Fibroblast of lung (primary cell): ENCODE results near the gene SMG6. TPM values are rescaled to one million over a fixed set of nuclear protein-coding genes. Genes with fewer than 3 reads are reported as not detected.

Experiments
- DNase-seq, 2 donors: peaks; one replicate each; pipeline versions ENCODE4 v3.0.0 to v3.0.0-alpha.2; 2010; ENCODE audit warnings: low read depth in 2 of 2
- H2AFZ ChIP-seq: 2 replicates; pipeline ENCODE4 v1.5.1; 2012; ENCODE audit warnings: low read length, control low read depth, inconsistent platforms
- H3K27ac ChIP-seq: 2 replicates; pipeline ENCODE4 v1.5.1; 2011; ENCODE audit warnings: low read length, control low read depth; ENCODE audit not compliant: insufficient read depth
- H3K27me3 ChIP-seq: 2 replicates; pipeline ENCODE4 v1.5.1; 2011; ENCODE audit warnings: mild to moderate bottlenecking, low read length; ENCODE audit not compliant: control insufficient read depth, insufficient read depth
- H3K36me3 ChIP-seq: 2 replicates; pipeline ENCODE4 v1.5.1; 2011; ENCODE audit warnings: low read length; ENCODE audit not compliant: control insufficient read depth, insufficient read depth
- H3K4me1 ChIP-seq: 2 replicates; pipeline ENCODE4 v1.5.1; 2011; ENCODE audit warnings: low read length; ENCODE audit not compliant: control insufficient read depth, insufficient read depth; ENCODE audit errors: extremely low read depth
- H3K4me2 ChIP-seq: 2 replicates; pipeline ENCODE4 v1.5.1; 2011; ENCODE audit warnings: low read length, control low read depth; ENCODE audit not compliant: insufficient read depth; ENCODE audit errors: extremely low read depth
- H3K4me3 ChIP-seq, 4 experiments: fragments of 200-600 bp in 1 of 4; sonication (generic) in 1 of 4; replicated peaks in 1 of 4; 2 replicates each; pipeline ENCODE4 v1.5.1; 2011 to 2016; ENCODE audit warnings: low read length in 4 of 4, low read depth in 3 of 4, mild to moderate bottlenecking in 3 of 4, control low read depth in 2 of 4, inconsistent platforms in 1 of 4, mixed read lengths in 1 of 4; ENCODE audit not compliant: insufficient read depth in 1 of 4; ENCODE audit errors: control extremely low read depth in 1 of 4
- H3K79me2 ChIP-seq: 2 replicates; pipeline ENCODE4 v1.5.1; 2012; ENCODE audit warnings: mild to moderate bottlenecking, low read length, inconsistent platforms; ENCODE audit not compliant: control insufficient read depth, insufficient read depth
- H3K9ac ChIP-seq: 2 replicates; pipeline ENCODE4 v1.5.1; 2011; ENCODE audit warnings: mild to moderate bottlenecking, low read length, control low read depth; ENCODE audit not compliant: insufficient read depth
- H3K9me3 ChIP-seq: 2 replicates; pipeline ENCODE4 v1.5.1; 2012; ENCODE audit warnings: low read depth, low read length; ENCODE audit not compliant: control insufficient read depth, insufficient read depth
- H4K20me1 ChIP-seq: 2 replicates; pipeline ENCODE4 v1.5.1; 2011; ENCODE audit warnings: low read length; ENCODE audit not compliant: control insufficient read depth, insufficient read depth; ENCODE audit errors: extremely low read depth
- CTCF ChIP-seq, 2 donors: IDR thresholded peaks in 1 of 2; conservative IDR thresholded peaks in 1 of 2; 1 replicate in 1 of 2; 2 replicates in 1 of 2; pipeline ENCODE4 v1.5.1; 2011 to 2012; ENCODE audit warnings: low read length in 2 of 2, control low read depth in 1 of 2, inconsistent platforms in 1 of 2, low read depth in 1 of 2, mild to moderate bottlenecking in 1 of 2
- EZH2 ChIP-seq: IDR thresholded peaks from 2 replicates; pipeline ENCODE4 v1.5.1; 2012; ENCODE audit warnings: low read length, control low read depth, mild to moderate bottlenecking; ENCODE audit errors: missing control alignments
- polyA plus RNA-seq, 2 donors: library from polyadenylated mRNA; depleted of rRNA in 1 of 2; stranded (reverse) in 1 of 2; unstranded in 1 of 2; fragments of >200 nt; gene quantifications; 2 replicates each; pipeline ENCODE4 v1.2.1, GENCODE V29; 2011 to 2012; ENCODE audit warnings: missing spikeins in 1 of 2
- total RNA-seq: library from RNA; depleted of rRNA; stranded (reverse); fragments of >200 nt; gene quantifications from 2 replicates; pipeline ENCODE4 v1.2.1, GENCODE V29; 2014

SMG6 gene
- total and polyA plus RNA-seq, 2 donors (not counting 1 experiment from before 2014, with no cell fraction given) = 14.7 to 29.9 TPM

- no peaks in the 10 kb centered on the region for H3K79me2 ChIP-seq
- H3K4me1 ChIP-seq = peaks cover 5% of the 10 kb centered on the region
- H3K27ac ChIP-seq = no peak overlapping the region
- H3K27me3 ChIP-seq = no peaks in the 10 kb centered on the region
- H3K36me3 ChIP-seq = peaks cover 2% of the 10 kb centered on the region
- no peak overlapping the region for H3K4me2 ChIP-seq
- no peak for DNase-seq
- TF ChIP-seq CTCF (conservative IDR thresholded peaks at IDR 0.05 in 1 of 2, IDR thresholded peaks at IDR 0.05 in 1 of 2; ENCODE audit: low read depth in 1 of 2, low read length in 2 of 2) = no peak
- no peak for TF ChIP-seq EZH2
- no peak overlapping the region for H3K4me3 ChIP-seq
- no peaks in the 10 kb centered on the region for H3K9me3 ChIP-seq
- no peak overlapping the region for H3K9ac ChIP-seq
- no peak overlapping the region for H2AFZ ChIP-seq
- H4K20me1 ChIP-seq = no peaks in the 10 kb centered on the region
These were observed 50.2 kb downstream of the SMG6 start for GRCh38 chr17:2253362-2253761.

- peaks cover 5% of the 10 kb centered on the region for H3K4me1 ChIP-seq
- H3K4me2 ChIP-seq = no peak overlapping the region
- H3K36me3 ChIP-seq = peaks cover 2% of the 10 kb centered on the region
- TF ChIP-seq CTCF (conservative IDR thresholded peaks at IDR 0.05 in 1 of 2, IDR thresholded peaks at IDR 0.05 in 1 of 2; ENCODE audit: low read depth in 1 of 2, low read length in 2 of 2) (no peak), EZH2 (no peak)
- no peak overlapping the region for H2AFZ ChIP-seq
- no peak overlapping the region for H3K9ac ChIP-seq
- H3K79me2 ChIP-seq = no peaks in the 10 kb centered on the region
- no peak overlapping the region for H3K4me3 ChIP-seq
- no peaks in the 10 kb centered on the region for H3K27me3 ChIP-seq
- no peaks in the 10 kb centered on the region for H3K9me3 ChIP-seq
- no peaks in the 10 kb centered on the region for H4K20me1 ChIP-seq
- peak in 1 of 2 donors; percentile 58 for DNase-seq
- H3K27ac ChIP-seq = peak overlapping the region; percentile 0
These were observed 52.5 kb downstream of the SMG6 start for GRCh38 chr17:2251098-2251497.

GRCh38 chr17:2250140-2251095 is 53.2 kb downstream of the SMG6 start:
- H4K20me1 ChIP-seq = no peaks in the 10 kb centered on the region
- TF ChIP-seq EZH2 (no peak), CTCF (conservative IDR thresholded peaks at IDR 0.05 in 1 of 2, IDR thresholded peaks at IDR 0.05 in 1 of 2; ENCODE audit: low read depth in 1 of 2, low read length in 2 of 2) (no peak)
- peaks cover 2% of the 10 kb centered on the region for H3K36me3 ChIP-seq
- H3K79me2 ChIP-seq = no peaks in the 10 kb centered on the region
- H3K4me1 ChIP-seq = peaks cover 5% of the 10 kb centered on the region
- no peak overlapping the region for H3K4me2 ChIP-seq
- H3K27ac ChIP-seq = peak overlapping the region; percentile 45
- H2AFZ ChIP-seq = no peak overlapping the region
- H3K27me3 ChIP-seq = no peaks in the 10 kb centered on the region
- H3K4me3 ChIP-seq = no peak overlapping the region
- no peaks in the 10 kb centered on the region for H3K9me3 ChIP-seq
- H3K9ac ChIP-seq = no peak overlapping the region
- peak in 1 of 2 donors; percentile 84 for DNase-seq
